Smooth muscle cell (in vitro differentiated cells): ENCODE data around the gene GPX4. TPM values are rescaled to one million over a fixed set of nuclear protein-coding genes. Genes with fewer than 3 reads are reported as not detected.

Experiments used
- DNase-seq: peaks from one replicate; lab custom pipeline; 2025; ENCODE audit not compliant: unreplicated experiment; lab: John Stamatoyannopoulos, UW
- H2AFZ ChIP-seq: fragments of 200-600 bp; sonication (generic); 2 replicates; pipeline ENCODE4 v1.6.0; 2016; ENCODE audit warnings: antibody characterized with exemption, low read depth, mild to moderate bottlenecking
- H3F3A ChIP-seq: fragments of 200-600 bp; sonication (generic); 2 replicates; pipeline ENCODE4 v1.6.0; 2017; ENCODE audit warnings: antibody characterized with exemption, low read depth
- H3K27ac ChIP-seq: fragments of 200-600 bp; sonication (generic); 2 replicates; pipeline ENCODE4 v1.5.1; 2016; ENCODE audit warnings: low read depth, mild to moderate bottlenecking
- H3K27me3 ChIP-seq: fragments of 200-600 bp; sonication (generic); 2 replicates; pipeline ENCODE4 v1.6.1; 2016; ENCODE audit warnings: low read depth, mild to moderate bottlenecking
- H3K36me3 ChIP-seq: fragments of 200-600 bp; sonication (generic); 2 replicates; pipeline ENCODE4 v1.5.1; 2016; ENCODE audit warnings: low read depth
- H3K4me1 ChIP-seq: fragments of 200-600 bp; sonication (generic); 2 replicates; pipeline ENCODE4 v1.5.1; 2016; ENCODE audit warnings: low read depth
- H3K4me2 ChIP-seq: fragments of 200-600 bp; sonication (generic); 2 replicates; pipeline ENCODE4 v1.6.0; 2016; ENCODE audit warnings: mild to moderate bottlenecking
- H3K4me3 ChIP-seq: fragments of 200-600 bp; sonication (generic); 2 replicates; pipeline ENCODE4 v1.5.1; 2016; ENCODE audit warnings: mild to moderate bottlenecking
- H3K79me2 ChIP-seq: fragments of 200-600 bp; sonication (generic); 2 replicates; pipeline ENCODE4 v1.6.0; 2016; ENCODE audit warnings: low read depth, mild to moderate bottlenecking
- H3K9ac ChIP-seq: fragments of 200-600 bp; sonication (generic); 2 replicates; pipeline ENCODE4 v1.6.0; 2016; ENCODE audit warnings: low read depth
- H3K9me3 ChIP-seq: fragments of 200-600 bp; sonication (generic); replicated peaks from 2 replicates; pipeline ENCODE4 v1.5.1; 2016; ENCODE audit warnings: low read depth
- H4K20me1 ChIP-seq: fragments of 200-600 bp; sonication (generic); 2 replicates; pipeline ENCODE4 v1.6.0; 2016; ENCODE audit warnings: low read depth
- CTCF ChIP-seq: fragments of 200-600 bp; sonication (generic); IDR thresholded peaks from 2 replicates; pipeline ENCODE4 v1.5.1; 2017; ENCODE audit warnings: borderline replicate concordance, mild to moderate bottlenecking, antibody characterized with exemption; ENCODE audit not compliant: insufficient read depth, poor library complexity, severe bottlenecking
- WGBS: methylation state at CpG from one replicate; pipeline ENCODE4 v1.1.7; 2016; ENCODE audit warnings: low lambda C conversion rate; 5-methylcytosine and 5-hydroxymethylcytosine counted together
- polyA plus RNA-seq: library from polyadenylated mRNA; unstranded; fragments of >200 nt; fragmentation: Nextera tagmentation; extraction: Ambion mirVana; gene quantifications from 2 replicates; pipeline ENCODE4 v1.2.1, GENCODE V29; 2016
- total RNA-seq: library from RNA; depleted of rRNA; stranded (reverse); fragments of >200 nt; gene quantifications from 2 replicates; pipeline ENCODE4 v1.2.3, GENCODE V29; 2014

The GPX4 gene
- total and polyA plus RNA-seq, 2 experiments from 2014 or later = 325 to 450 TPM

GRCh38 chr19:1107661-1108261, 4.0 kb downstream of the GPX4 start:
- Histone ChIP-seq H3F3A (peaks cover 22% of the 10 kb centered on the region), H4K20me1 (peaks cover 32% of the 10 kb centered on the region), H3K9ac (no peak overlapping the region), H2AFZ (no peak overlapping the region), H3K36me3 (no peaks in the 10 kb centered on the region), H3K79me2 (no peaks in the 10 kb centered on the region), H3K4me2 (no peak overlapping the region), H3K27ac (no peak overlapping the region), H3K4me3 (no peak overlapping the region), H3K9me3 (no peaks in the 10 kb centered on the region), H3K27me3 (no peaks in the 10 kb centered on the region), H3K4me1 (peaks cover 12% of the 10 kb centered on the region)
- TF ChIP-seq CTCF = no peak
- no peak for DNase-seq
- WGBS = 98% methylated on average over 25 of the region's 25 CpGs

GRCh38 chr19:1108291-1109031, 4.7 kb downstream of the GPX4 start:
- H3K4me2 ChIP-seq = no peak overlapping the region
- no peaks in the 10 kb centered on the region for H3K36me3 ChIP-seq
- H3K4me1 ChIP-seq = peaks cover 6% of the 10 kb centered on the region
- H3K9me3 ChIP-seq = no peaks in the 10 kb centered on the region
- TF ChIP-seq CTCF = no peak
- H3K4me3 ChIP-seq = no peak overlapping the region
- DNase-seq = no peak
- H3K79me2 ChIP-seq = no peaks in the 10 kb centered on the region
- peaks cover 22% of the 10 kb centered on the region for H3F3A ChIP-seq
- no peak overlapping the region for H2AFZ ChIP-seq
- 98% methylated on average over 51 of the region's 89 CpGs for WGBS
- peaks cover 32% of the 10 kb centered on the region for H4K20me1 ChIP-seq
- no peak overlapping the region for H3K9ac ChIP-seq
- no peak overlapping the region for H3K27ac ChIP-seq
- no peaks in the 10 kb centered on the region for H3K27me3 ChIP-seq

- H3K9ac ChIP-seq = no peak overlapping the region
- peaks cover 6% of the 10 kb centered on the region for H3K4me1 ChIP-seq
- H2AFZ ChIP-seq = no peak overlapping the region
- no peak overlapping the region for H3K4me3 ChIP-seq
- H3K27ac ChIP-seq = no peak overlapping the region
- no peaks in the 10 kb centered on the region for H3K36me3 ChIP-seq
- no peak overlapping the region for H3K4me2 ChIP-seq
- H3K27me3 ChIP-seq = no peaks in the 10 kb centered on the region
- WGBS = 96% methylated on average over 35 of the region's 48 CpGs
- H3F3A ChIP-seq = peaks cover 21% of the 10 kb centered on the region
- H4K20me1 ChIP-seq = peaks cover 32% of the 10 kb centered on the region
- TF ChIP-seq CTCF = no peak
- no peaks in the 10 kb centered on the region for H3K9me3 ChIP-seq
- no peak for DNase-seq
- no peaks in the 10 kb centered on the region for H3K79me2 ChIP-seq
Measured at GRCh38 chr19:1109032-1109551, 5.3 kb downstream of the GPX4 start.
